ENCODE results near the gene RALGDS. TPM values are rescaled to one million over a fixed set of nuclear protein-coding genes. Genes with fewer than 3 reads are reported as not detected.

Gene RALGDS
- total and polyA plus RNA-seq, 2 experiments from 2014 or later, result 50.4 to 58.3 TPM

- Histone ChIP-seq H3K36me3 (peaks cover 28% of the 10 kb centered on the region), H3K9me3 (ENCODE audit: low read depth) (no peaks in the 10 kb centered on the region), H3K27me3 (no peaks in the 10 kb centered on the region), H3K4me3 (no peak overlapping the region), H3K27ac (no peak overlapping the region), H3K4me1 (ENCODE audit: low read depth) (no peaks in the 10 kb centered on the region)
- TF ChIP-seq, protein P1, sequence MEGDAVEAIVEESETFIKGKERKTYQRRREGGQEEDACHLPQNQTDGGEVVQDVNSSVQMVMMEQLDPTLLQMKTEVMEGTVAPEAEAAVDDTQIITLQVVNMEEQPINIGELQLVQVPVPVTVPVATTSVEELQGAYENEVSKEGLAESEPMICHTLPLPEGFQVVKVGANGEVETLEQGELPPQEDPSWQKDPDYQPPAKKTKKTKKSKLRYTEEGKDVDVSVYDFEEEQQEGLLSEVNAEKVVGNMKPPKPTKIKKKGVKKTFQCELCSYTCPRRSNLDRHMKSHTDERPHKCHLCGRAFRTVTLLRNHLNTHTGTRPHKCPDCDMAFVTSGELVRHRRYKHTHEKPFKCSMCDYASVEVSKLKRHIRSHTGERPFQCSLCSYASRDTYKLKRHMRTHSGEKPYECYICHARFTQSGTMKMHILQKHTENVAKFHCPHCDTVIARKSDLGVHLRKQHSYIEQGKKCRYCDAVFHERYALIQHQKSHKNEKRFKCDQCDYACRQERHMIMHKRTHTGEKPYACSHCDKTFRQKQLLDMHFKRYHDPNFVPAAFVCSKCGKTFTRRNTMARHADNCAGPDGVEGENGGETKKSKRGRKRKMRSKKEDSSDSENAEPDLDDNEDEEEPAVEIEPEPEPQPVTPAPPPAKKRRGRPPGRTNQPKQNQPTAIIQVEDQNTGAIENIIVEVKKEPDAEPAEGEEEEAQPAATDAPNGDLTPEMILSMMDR (IDR thresholded peaks at IDR 0.05; ENCODE audit: low read depth, low read length), result no peak
- DNase-seq (ENCODE audit: low read depth in 1 of 2, low spot score in 1 of 2), result no peak
These were observed 13.8 kb downstream of the RALGDS start for GRCh38 chr9:133107245-133107722.

DNA sequence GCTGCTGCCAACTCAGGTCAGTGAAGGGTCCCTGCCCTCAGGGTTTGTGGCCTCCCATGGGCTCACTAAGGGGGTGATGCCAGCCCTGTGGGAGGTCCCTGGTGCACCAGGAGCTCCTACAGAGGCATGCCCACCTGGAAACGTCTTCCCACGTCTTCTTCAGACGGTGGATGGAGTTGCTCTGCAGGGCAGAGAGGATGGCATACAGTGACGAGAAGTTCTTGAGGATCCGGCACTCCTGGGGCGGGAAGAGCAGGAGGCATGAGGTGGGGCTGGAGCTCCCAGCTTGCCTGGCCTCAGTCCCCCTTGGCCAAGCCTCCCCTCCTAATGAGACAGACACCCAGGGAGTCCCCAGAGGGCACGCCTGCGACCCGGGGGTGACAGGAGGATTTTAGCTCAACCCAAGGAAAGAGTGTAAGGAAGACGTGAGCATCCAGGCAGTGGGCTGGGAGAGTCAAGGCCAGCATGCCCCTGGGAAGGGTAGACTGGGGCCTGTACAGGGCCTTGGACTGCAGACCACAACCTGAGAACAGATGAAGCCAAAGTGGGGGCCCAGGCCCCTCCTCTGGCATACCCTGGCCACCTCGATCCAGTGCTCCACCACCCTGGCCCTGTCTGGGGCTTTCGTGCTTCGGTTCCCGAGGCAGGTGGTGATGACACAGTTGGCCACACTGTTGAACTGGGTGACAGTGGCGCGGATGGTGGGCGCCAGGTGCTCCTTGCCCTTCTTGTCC is 14.4 kb downstream of the RALGDS start:
- DNase-seq (ENCODE audit: low read depth in 1 of 2, low spot score in 1 of 2), result no peak
- H3K4me1 ChIP-seq (ENCODE audit: low read depth), result no peaks in the 10 kb centered on the region
- peaks cover 34% of the 10 kb centered on the region for H3K36me3 ChIP-seq
- TF ChIP-seq, protein P1 (IDR thresholded peaks at IDR 0.05; ENCODE audit: low read depth, low read length), result no peak
- H3K27ac ChIP-seq, result no peak overlapping the region
- no peaks in the 10 kb centered on the region for H3K27me3 ChIP-seq
- H3K9me3 ChIP-seq (ENCODE audit: low read depth), result no peaks in the 10 kb centered on the region
- H3K4me3 ChIP-seq, result no peak overlapping the region

DNA sequence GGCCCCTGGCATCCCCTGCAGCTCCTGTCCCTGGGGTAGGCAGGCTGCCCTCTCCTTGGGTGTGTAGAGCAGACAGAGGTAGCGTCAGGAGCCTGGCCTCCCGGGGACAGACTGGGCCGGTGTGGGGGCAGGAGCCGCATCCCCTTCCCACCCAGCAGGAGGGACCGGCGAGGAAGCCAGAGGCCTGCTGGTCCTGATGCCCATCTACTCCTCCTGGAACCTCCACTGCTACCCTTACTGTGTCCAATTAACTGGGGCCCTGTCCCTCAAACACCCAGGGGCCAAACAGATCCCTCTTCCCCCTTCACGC is 15.6 kb downstream of the RALGDS start:
- H3K27ac ChIP-seq, result no peak overlapping the region
- TF ChIP-seq, protein P1 (IDR thresholded peaks at IDR 0.05; ENCODE audit: low read depth, low read length), result no peak
- no peak for DNase-seq (ENCODE audit: low read depth in 1 of 2, low spot score in 1 of 2)
- no peaks in the 10 kb centered on the region for H3K4me1 ChIP-seq (ENCODE audit: low read depth)
- H3K9me3 ChIP-seq (ENCODE audit: low read depth), result no peaks in the 10 kb centered on the region
- no peak overlapping the region for H3K4me3 ChIP-seq
- peaks cover 43% of the 10 kb centered on the region for H3K36me3 ChIP-seq
- H3K27me3 ChIP-seq, result no peaks in the 10 kb centered on the region

GRCh38 chr9:133104718-133105460 is 16.2 kb downstream of the RALGDS start:
- Histone ChIP-seq H3K27ac (no peak overlapping the region), H3K4me1 (ENCODE audit: low read depth) (no peaks in the 10 kb centered on the region), H3K4me3 (no peak overlapping the region), H3K36me3 (peaks cover 43% of the 10 kb centered on the region), H3K9me3 (ENCODE audit: low read depth) (no peaks in the 10 kb centered on the region), H3K27me3 (no peaks in the 10 kb centered on the region)
- TF ChIP-seq, protein P1 (IDR thresholded peaks at IDR 0.05; ENCODE audit: low read depth, low read length), result no peak
- no peak for DNase-seq (ENCODE audit: low read depth in 1 of 2, low spot score in 1 of 2)

DNA sequence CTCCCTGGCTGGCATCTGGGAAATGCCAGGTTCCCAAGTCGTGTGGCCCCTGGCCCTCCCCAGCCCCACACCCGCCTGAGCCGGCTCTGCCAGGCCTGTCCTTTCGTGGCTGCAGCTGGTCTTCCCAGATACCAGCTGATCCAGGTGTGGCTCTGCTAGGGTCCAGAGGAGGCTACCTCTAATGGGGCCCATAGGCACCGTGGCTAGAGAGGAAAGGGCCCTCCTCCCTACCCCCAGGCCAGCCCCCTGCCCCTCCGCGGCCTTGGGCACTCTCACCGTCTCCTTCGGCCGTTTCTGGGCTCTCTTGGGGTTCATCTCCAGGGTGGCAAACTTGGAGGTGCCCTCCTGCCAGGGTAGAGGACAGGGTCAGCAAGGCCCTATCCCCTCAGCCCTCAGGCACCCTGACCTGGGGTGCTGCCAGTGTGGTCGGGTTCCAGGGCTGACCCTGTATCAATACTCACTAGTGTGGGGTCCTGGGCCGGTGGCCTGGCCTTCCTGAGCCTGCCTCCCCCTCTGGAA is 17.0 kb downstream of the RALGDS start:
- no peak for DNase-seq (ENCODE audit: low read depth in 1 of 2, low spot score in 1 of 2)
- no peak overlapping the region for H3K4me3 ChIP-seq
- H3K27ac ChIP-seq, result no peak overlapping the region
- no peaks in the 10 kb centered on the region for H3K9me3 ChIP-seq (ENCODE audit: low read depth)
- H3K4me1 ChIP-seq (ENCODE audit: low read depth), result no peaks in the 10 kb centered on the region
- H3K27me3 ChIP-seq, result no peaks in the 10 kb centered on the region
- H3K36me3 ChIP-seq, result peaks cover 43% of the 10 kb centered on the region
- TF ChIP-seq, protein P1 (IDR thresholded peaks at IDR 0.05; ENCODE audit: low read depth, low read length), result no peak

Measured in cardiac muscle cell (in vitro differentiated cells and primary cell).